ENCODE data around the gene NMU. TPM values are rescaled to one million over a fixed set of nuclear protein-coding genes. Genes with fewer than 3 reads are reported as not detected.

The NMU gene
- total and polyA plus RNA-seq, 2 experiments from 2014 or later, result 40.2 to 96.3 TPM

DNA sequence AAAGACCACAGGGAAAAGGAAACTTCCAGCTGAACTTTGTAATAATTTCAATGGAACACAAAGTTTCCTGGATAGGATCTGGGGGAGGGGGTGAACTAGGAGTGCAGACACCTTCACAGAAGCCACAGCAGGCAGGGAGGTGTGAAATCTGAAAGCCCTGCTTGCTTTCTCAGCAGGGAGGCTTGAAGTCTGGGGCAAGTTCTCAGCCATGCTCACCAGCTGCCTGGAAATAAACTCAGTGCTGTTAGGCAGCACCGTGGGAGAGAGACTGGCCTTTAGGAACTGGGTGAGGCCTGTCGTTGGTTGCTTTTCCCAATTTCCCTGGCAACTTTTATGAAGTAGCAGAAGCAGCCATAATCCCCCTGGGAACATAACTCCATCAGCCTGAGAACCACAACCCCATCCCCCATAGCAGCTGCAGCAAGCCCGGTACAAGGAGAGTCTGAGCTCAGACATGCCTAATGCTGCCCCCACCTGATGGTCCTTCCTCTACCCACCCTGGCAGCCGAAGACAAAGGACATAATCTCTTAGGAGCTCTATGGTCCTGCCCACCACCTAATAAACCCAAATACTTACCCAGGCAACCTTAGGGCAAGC is 39.2 kb upstream of the NMU start:
- Histone ChIP-seq H3K27me3 (ENCODE audit: insufficient read depth) (no peaks in the 10 kb centered on the region), H3K4me3 (no peak overlapping the region), H3K27ac (ENCODE audit: low read depth) (no peak overlapping the region), H3K36me3 (ENCODE audit: insufficient read depth) (no peaks in the 10 kb centered on the region), H3K9me2 (ENCODE audit: insufficient read depth) (peaks cover 16% of the 10 kb centered on the region), H3F3A (replicated peaks; ENCODE audit: low read depth) (no peaks in the 10 kb centered on the region), H3K4me2 (0 out of 2 replicates have a peak overlapping the region, but pooled peaks have one; percentile 7), H2AFZ (peak overlapping the region; percentile 91), H3K79me2 (replicated peaks; ENCODE audit: insufficient read depth) (no peaks in the 10 kb centered on the region), H3K4me1 (ENCODE audit: insufficient read depth) (no peaks in the 10 kb centered on the region), H4K20me1 (replicated peaks; ENCODE audit: insufficient read depth) (no peaks in the 10 kb centered on the region)
- H3K36me3 Mint-ChIP-seq (ENCODE audit: low read depth), result peaks cover 2% of the 10 kb centered on the region; the same call in 1 of the 3 replicates
- no peaks in the 10 kb centered on the region; the same call in 1 of the 3 replicates for H3K9me3 Mint-ChIP-seq
- peak; percentile 50; the same call in 2 of the 3 replicates for ATAC-seq
- H3K27me3 Mint-ChIP-seq (ENCODE audit: insufficient read depth, low read depth, poor library complexity), result peaks cover 8% of the 10 kb centered on the region
- H3K27ac Mint-ChIP-seq, result no peak overlapping the region
- DNase-seq (ENCODE audit: low spot score), result no peak
- H3K4me3 Mint-ChIP-seq, result no peak overlapping the region
- H3K4me1 Mint-ChIP-seq, result peaks cover 14% of the 10 kb centered on the region
- no peak for TF ChIP-seq CREB1 (CRISPR knock-in tag; IDR thresholded peaks at IDR 0.05; ENCODE audit: low read depth)

DNA sequence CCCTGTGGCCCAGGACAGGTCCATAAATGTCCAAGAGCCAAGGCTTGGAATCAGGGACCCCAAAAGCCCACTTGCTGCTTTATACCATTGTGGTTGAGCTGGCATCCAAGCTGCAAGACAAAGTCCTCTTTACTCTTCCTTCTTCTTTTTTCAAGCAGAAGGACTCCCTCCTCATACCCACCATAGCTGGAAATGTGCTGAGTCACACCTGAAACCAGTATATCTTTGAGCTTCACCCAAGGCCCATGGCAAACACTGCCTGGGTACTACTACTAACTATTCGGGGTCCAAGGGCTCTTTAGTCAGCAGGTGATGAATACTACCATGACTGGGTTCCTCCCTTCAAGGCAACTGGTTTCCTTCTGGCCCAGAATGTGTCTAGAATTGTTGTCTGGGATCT is 37.3 kb upstream of the NMU start:
- H3K4me3 ChIP-seq, result no peak overlapping the region
- ATAC-seq (no peak), DNase-seq (ENCODE audit: low spot score) (no peak)
- Mint-ChIP-seq H3K4me1 (peaks cover 17% of the 10 kb centered on the region), H3K4me3 (no peak overlapping the region), H3K27ac (no peak overlapping the region), H3K36me3 (ENCODE audit: low read depth) (peaks cover 2% of the 10 kb centered on the region; the same call in 1 of the 3 replicates), H3K9me3 (no peaks in the 10 kb centered on the region; the same call in 1 of the 3 replicates), H3K27me3 (ENCODE audit: insufficient read depth, low read depth, poor library complexity) (peaks cover 8% of the 10 kb centered on the region)
- H4K20me1 ChIP-seq (replicated peaks; ENCODE audit: insufficient read depth), result no peaks in the 10 kb centered on the region
- no peaks in the 10 kb centered on the region for H3K79me2 ChIP-seq (replicated peaks; ENCODE audit: insufficient read depth)
- H3K9me2 ChIP-seq (ENCODE audit: insufficient read depth), result peaks cover 16% of the 10 kb centered on the region
- H3K27me3 ChIP-seq (ENCODE audit: insufficient read depth), result no peaks in the 10 kb centered on the region
- H3K4me1 ChIP-seq (ENCODE audit: insufficient read depth), result peaks cover 3% of the 10 kb centered on the region
- H3K27ac ChIP-seq (ENCODE audit: low read depth), result no peak overlapping the region
- H2AFZ ChIP-seq, result no peak overlapping the region
- H3K4me2 ChIP-seq, result no peak overlapping the region
- no peaks in the 10 kb centered on the region for H3K36me3 ChIP-seq (ENCODE audit: insufficient read depth)
- no peaks in the 10 kb centered on the region for H3F3A ChIP-seq (replicated peaks; ENCODE audit: low read depth)
- TF ChIP-seq STAT1 (IDR thresholded peaks at IDR 0.05; ENCODE audit: unreplicated experiment) (no peak), CREB1 (CRISPR knock-in tag; IDR thresholded peaks at IDR 0.05; ENCODE audit: low read depth) (no peak), NANOG (IDR thresholded peaks at IDR 0.05; ENCODE audit: borderline replicate concordance) (no peak), POLR2AphosphoS5 (IDR thresholded peaks at IDR 0.05; ENCODE audit: low read depth) (no peak), ZNF331 (CRISPR knock-in tag; IDR thresholded peaks at IDR 0.05; ENCODE audit: low read depth) (no peak), EZH2phosphoT487 (IDR thresholded peaks at IDR 0.05; ENCODE audit: unreplicated experiment) (no peak), EZH2 (IDR thresholded peaks at IDR 0.05; ENCODE audit: low read depth, unreplicated experiment) (no peak), ETS1 (IDR thresholded peaks at IDR 0.05) (no peak), JUNB (IDR thresholded peaks at IDR 0.05; ENCODE audit: unreplicated experiment) (no peak), ZNF114 (CRISPR knock-in tag; IDR thresholded peaks at IDR 0.05) (no peak)
- TF ChIP-seq, protein P1, sequence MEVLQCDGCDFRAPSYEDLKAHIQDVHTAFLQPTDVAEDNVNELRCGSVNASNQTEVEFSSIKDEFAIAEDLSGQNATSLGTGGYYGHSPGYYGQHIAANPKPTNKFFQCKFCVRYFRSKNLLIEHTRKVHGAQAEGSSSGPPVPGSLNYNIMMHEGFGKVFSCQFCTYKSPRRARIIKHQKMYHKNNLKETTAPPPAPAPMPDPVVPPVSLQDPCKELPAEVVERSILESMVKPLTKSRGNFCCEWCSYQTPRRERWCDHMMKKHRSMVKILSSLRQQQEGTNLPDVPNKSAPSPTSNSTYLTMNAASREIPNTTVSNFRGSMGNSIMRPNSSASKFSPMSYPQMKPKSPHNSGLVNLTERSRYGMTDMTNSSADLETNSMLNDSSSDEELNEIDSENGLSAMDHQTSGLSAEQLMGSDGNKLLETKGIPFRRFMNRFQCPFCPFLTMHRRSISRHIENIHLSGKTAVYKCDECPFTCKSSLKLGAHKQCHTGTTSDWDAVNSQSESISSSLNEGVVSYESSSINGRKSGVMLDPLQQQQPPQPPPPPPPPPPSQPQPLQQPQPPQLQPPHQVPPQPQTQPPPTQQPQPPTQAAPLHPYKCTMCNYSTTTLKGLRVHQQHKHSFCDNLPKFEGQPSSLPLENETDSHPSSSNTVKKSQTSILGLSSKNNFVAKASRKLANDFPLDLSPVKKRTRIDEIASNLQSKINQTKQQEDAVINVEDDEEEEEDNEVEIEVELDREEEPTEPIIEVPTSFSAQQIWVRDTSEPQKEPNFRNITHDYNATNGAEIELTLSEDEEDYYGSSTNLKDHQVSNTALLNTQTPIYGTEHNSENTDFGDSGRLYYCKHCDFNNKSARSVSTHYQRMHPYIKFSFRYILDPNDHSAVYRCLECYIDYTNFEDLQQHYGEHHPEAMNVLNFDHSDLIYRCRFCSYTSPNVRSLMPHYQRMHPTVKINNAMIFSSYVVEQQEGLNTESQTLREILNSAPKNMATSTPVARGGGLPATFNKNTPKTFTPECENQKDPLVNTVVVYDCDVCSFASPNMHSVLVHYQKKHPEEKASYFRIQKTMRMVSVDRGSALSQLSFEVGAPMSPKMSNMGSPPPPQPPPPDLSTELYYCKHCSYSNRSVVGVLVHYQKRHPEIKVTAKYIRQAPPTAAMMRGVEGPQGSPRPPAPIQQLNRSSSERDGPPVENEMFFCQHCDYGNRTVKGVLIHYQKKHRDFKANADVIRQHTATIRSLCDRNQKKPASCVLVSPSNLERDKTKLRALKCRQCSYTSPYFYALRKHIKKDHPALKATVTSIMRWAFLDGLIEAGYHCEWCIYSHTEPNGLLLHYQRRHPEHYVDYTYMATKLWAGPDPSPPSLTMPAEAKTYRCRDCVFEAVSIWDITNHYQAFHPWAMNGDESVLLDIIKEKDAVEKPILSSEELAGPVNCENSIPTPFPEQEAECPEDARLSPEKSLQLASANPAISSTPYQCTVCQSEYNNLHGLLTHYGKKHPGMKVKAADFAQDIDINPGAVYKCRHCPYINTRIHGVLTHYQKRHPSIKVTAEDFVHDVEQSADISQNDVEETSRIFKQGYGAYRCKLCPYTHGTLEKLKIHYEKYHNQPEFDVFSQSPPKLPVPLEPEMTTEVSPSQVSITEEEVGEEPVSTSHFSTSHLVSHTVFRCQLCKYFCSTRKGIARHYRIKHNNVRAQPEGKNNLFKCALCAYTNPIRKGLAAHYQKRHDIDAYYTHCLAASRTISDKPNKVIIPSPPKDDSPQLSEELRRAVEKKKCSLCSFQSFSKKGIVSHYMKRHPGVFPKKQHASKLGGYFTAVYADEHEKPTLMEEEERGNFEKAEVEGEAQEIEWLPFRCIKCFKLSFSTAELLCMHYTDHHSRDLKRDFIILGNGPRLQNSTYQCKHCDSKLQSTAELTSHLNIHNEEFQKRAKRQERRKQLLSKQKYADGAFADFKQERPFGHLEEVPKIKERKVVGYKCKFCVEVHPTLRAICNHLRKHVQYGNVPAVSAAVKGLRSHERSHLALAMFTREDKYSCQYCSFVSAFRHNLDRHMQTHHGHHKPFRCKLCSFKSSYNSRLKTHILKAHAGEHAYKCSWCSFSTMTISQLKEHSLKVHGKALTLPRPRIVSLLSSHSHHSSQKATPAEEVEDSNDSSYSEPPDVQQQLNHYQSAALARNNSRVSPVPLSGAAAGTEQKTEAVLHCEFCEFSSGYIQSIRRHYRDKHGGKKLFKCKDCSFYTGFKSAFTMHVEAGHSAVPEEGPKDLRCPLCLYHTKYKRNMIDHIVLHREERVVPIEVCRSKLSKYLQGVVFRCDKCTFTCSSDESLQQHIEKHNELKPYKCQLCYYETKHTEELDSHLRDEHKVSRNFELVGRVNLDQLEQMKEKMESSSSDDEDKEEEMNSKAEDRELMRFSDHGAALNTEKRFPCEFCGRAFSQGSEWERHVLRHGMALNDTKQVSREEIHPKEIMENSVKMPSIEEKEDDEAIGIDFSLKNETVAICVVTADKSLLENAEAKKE (CRISPR knock-in tag; IDR thresholded peaks at IDR 0.05), result no peak
- TF ChIP-seq, protein P2, sequence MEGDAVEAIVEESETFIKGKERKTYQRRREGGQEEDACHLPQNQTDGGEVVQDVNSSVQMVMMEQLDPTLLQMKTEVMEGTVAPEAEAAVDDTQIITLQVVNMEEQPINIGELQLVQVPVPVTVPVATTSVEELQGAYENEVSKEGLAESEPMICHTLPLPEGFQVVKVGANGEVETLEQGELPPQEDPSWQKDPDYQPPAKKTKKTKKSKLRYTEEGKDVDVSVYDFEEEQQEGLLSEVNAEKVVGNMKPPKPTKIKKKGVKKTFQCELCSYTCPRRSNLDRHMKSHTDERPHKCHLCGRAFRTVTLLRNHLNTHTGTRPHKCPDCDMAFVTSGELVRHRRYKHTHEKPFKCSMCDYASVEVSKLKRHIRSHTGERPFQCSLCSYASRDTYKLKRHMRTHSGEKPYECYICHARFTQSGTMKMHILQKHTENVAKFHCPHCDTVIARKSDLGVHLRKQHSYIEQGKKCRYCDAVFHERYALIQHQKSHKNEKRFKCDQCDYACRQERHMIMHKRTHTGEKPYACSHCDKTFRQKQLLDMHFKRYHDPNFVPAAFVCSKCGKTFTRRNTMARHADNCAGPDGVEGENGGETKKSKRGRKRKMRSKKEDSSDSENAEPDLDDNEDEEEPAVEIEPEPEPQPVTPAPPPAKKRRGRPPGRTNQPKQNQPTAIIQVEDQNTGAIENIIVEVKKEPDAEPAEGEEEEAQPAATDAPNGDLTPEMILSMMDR (conservative IDR thresholded peaks at IDR 0.05; ENCODE audit: low read depth in 2 of 2), result no peak

Measured in GM23338 (cell line).